Dedifferentiated amniotic fluid mesenchymal stem cell (primary cell): ENCODE results near the gene UBE2L3.
A peak's percentile ranks its signal among the peaks of the same experiment; 100 is the strongest.
"Not testable (repeated sequence)": the region's sequence is repeated elsewhere in the genome, so short reads cannot be mapped to it uniquely, and the experiment has no call there.

Experiments
- DNase-seq: peaks from one replicate; pipeline ENCODE4 v3.0.0-alpha.2; 2016; ENCODE audit errors: extremely low spot score

Gene UBE2L3

DNA sequence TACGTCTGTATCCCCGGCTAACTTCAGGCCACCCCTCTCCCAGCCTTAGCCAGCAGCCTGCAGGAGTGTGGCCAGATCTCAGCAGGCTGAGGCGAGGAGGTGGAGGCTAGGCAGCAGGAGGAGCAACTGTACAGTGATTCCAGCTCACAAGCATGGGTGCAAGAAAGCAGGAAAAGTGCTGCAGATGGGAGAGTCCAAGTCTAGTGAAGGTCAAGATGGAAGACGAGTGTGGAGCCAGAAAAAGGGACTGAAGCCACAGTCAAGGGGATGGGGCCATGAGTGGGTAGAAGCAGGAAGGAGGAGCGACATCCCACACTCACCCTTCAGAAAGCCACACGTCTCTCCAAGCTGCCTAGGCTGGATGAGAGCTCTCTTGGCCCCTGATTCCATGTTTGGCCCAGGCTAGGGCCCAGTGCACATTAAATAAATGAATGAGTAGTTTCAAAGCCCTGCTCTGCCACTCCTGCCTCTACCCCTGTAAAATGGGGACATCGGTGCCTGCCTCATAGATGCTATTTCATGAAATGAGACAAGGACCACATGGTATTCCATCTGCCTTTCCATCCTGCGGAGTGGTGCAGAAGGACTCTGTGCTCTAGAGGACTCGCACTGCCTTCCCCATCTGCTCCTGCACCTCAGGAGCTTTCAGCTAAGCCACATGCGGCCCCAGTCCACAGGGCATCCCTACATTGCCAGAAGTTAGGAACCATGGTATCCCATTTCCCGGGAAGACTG lies 59.4 kb downstream of the UBE2L3 start:
- DNase-seq: no peak

DNA sequence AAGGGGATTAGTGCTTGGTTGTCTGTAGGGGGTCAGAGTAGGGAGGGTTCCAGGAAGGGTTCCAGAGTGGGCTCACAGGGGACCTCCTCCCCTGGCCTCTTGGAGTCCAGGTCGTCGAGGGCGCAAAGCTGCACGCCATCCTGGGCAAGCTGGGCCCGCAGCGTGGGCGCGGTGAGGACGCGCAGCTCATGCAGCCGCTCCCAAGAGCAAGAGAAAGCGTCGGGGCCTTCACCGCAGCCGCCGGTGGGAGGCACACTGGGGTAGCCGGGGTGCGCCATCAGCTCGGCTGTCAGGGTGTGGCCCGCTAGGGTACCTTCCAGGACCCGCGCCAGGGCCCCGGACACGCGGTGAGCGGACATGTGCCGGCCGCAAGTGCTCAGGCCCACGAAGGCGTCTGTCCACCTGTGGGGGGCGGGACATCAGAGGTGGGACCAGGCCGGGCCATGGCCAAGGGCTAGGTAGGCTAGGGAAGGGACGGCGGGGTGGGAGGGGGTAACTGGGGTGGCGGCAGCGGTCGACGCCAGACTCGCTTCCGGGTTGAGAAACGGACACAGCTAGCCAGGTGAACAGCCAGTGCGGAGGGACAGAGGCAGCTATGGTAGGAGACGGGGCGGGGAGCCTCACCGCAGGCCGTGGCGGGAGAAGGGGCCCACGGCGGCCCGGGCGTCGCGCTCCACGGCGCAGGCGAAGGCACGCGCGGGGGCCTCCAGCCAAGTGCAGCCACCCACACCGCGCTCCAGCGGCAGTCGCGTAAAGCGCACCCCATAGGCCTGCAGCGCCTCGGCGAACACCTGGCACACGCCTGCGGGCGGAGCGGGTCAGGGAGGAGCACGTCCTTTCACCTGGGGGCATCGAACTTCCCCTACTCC lies 61.1 kb downstream of the UBE2L3 start:
- DNase-seq: no peak

DNA sequence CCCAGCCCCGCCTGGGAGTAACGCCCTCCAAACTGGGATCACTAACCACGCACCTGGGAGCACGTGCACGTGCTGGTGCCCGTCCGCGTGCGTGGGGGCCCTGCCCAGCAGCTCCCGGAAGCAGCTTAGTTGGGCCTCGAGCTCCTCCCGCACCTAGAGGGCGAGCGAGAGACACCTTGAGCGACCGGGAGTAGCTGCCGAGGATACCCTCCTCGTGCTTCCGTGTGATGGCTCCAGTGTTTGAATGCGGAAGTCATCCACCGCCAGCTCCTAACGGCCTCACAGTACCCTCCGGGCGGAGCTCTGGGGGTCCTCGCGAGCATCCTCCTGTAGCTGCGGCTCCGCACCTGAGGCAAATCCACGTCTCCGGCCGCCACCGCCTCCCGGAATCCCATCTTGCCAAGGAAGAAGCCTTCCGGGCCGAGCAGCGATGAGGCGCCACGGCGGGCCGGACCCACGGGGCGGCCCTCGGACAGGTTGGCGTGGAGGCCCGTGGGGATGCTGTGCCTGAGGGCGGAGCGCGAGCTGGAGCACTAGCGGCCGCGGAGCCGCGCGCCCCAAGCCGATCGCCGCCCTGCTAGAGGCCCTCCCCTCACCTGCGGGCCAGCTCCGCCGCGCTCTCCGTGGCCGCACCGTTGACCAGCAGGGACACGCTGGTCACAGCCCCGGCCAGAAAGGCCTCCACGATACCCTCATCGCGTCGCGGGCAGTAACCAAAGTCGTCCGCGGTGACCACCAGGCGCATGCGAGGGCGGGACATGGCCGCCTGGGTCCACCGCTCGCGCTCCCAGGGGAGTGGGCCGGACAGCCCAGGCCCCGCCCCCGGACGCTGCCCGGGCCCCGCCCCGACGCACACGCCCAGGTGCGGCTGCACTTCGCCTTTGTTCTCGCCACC lies 62.0 kb downstream of the UBE2L3 start, which contains the start of gene YDJC:
Gene YDJC (minus strand): TSS at position 768 of the 895 bp plus-strand sequence. CDS start 8 bp downstream, at position 760.
- DNase-seq: peak; percentile 86

DNA sequence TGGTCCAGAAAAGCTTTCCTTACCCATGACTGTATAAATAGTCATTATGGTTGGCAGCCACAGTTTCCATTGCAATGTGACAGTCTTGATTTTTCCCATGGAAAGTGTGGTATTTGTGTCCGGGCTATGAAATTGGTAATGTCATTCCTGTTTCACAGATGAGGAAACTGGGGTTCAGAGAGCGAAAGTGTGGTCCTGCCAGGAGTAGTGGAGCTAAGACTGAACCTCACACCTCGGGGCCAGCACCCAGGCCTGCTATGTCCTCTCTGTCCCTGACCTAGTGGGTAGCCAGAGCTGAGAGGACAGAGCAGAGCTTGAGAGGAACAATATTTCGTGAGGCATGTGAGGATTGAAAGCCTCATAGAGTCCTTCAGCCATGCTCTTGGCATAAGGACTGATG lies 63.5 kb downstream of the UBE2L3 start:
- DNase-seq: no peak

DNA sequence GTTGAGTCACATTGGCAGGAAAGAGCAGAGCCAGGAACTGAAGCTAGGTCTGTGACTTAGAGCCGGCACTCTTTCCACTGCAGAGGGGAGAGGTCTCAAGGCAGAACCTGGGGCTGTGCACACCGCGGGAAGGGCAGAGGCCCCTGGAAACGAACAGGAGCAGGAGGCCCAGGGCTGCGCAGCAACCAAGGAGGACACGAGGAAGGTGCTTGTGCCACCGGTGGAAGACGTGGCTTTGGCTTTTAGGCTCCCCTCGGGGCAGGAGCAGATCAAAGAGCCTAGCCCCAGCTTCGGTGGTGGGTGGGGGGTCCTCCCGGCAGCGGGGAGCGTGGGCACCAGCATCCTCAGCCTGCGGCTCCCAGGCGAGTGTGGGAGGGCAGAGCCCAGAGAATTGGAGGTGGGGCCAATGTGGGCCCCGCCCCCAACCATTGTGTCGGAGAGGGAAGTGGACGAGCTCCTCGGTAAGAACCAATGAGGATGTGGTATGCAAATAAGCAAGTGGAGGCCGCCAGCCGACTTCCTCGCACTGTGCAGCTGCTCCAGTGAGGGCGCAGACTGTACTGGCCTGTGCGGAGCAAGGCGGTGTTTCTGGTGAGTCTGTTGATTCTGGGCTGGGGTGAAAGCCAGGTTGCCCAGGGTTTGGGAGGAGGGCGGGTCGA lies 64.9 kb downstream of the UBE2L3 start, which contains the start of gene CCDC116:
Gene CCDC116 (plus strand): TSS at position 524 of the 659 bp plus-strand sequence. CDS start 422 bp downstream, outside the sequence.
- no peak for DNase-seq

DNA sequence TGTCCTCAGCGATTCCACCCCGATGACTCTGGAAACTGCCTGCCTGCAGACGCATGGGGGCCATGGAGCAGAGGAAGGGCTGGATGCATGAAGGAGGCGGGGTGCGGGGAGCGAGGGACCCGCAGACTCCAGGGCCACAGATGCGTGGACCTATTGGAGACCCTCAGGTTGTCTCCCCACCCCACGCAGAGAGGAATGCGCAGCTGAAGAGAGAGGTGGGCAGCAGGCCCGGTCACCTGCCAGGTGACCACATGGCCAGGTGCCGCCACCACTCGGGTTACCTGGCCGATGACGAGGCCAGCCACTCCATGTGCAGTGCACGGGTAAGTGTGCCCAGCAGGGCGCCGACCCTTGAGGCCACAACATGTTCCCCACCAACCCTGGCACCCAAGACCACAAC lies 65.4 kb downstream of the UBE2L3 start:
- no peak for DNase-seq

DNA sequence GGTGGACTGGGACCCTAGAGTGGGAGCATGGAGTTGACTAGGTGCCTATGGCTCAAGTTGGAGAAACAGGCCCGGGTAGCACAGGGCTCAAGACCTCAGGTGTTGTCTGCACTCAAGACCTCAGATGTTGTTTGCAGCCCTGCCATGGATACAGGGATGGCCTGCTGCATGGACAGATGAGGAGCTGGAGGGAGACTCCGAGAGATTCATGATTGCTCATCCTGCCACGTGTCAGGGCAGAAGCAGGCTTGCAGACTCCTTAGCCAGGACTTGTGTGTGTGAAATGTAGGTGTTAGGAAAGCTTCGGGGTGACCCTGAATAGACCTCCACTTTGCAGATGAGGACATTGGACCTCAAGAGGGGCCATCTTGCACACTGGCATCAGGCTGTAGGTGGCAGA lies 66.0 kb downstream of the UBE2L3 start:
- DNase-seq: no peak

DNA sequence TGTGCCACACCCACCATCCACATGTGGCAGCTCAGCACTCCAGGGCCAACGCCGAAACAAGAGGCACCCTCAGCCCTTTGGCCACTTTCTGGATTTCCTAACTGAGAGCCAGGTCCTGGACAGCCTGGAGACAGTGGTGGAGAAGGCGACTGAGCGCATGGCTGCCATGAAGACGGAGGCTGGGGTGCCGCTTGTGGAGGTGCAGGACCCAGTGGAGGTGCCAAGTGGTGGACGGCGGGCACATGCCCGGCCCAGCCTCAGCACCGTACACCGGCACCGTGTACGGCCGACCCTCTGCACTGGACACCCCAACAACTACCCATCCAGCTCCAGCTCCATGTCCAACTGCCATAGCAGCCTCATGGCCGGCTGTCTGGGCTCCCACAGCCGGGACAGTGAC lies 66.6 kb downstream of the UBE2L3 start:
- DNase-seq: no peak

DNA sequence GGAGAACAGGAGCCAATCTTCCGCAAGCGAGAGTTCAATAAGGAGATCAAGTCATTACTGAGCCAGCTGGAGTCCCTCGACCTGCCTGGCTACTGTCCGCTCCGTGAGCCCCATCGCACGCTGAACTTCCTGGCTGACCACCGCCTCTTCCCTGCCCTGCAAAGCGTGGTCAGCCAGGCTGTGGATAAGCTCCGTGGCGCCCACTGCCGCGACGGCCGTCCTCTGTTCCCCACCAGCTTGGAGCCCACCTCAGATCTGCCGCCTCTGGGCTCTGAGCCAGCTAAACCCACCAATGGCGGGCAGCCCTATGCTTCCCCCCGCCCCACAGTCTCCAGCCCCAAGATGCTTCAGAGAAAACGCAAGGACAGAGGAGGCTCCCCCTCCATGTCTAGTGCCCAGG lies 67.3 kb downstream of the UBE2L3 start:
- DNase-seq: no peak

DNA sequence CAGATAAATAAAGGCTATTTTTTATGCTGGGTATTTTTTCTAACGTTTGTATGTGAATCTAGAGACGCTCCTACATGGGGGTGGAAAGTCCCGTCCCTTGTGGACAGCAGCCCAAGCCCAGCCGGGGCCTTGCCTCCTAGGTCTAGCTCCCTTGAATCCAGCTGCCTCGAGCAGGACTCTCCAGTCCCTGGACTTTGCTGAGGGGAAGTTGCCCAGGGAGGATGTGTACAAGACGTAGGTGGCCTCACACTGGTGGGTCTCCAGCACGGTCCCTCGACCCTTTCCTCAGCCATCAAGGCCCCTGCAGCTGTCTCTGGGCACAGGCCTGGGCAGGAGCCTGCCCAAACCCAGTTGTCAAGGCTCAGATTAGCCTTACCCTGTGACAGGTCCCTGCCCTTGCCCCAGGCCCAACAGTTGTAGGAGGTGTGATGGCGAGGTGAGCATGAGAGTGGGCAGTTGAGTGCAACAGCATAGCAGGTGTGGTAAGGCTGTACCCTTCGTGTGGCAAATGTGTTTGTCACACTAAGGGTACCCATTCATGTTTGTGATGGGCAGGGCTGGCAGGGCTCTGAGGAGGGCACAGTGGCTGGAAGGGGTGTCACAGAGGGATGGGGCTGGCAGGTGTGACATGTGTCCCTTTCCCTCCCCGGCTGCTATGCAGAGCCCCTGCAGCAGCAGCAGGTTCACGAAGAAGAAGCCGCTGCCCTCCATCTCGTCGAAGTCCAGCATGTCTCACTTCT lies 68.4 kb downstream of the UBE2L3 start:
- no peak for DNase-seq

DNA sequence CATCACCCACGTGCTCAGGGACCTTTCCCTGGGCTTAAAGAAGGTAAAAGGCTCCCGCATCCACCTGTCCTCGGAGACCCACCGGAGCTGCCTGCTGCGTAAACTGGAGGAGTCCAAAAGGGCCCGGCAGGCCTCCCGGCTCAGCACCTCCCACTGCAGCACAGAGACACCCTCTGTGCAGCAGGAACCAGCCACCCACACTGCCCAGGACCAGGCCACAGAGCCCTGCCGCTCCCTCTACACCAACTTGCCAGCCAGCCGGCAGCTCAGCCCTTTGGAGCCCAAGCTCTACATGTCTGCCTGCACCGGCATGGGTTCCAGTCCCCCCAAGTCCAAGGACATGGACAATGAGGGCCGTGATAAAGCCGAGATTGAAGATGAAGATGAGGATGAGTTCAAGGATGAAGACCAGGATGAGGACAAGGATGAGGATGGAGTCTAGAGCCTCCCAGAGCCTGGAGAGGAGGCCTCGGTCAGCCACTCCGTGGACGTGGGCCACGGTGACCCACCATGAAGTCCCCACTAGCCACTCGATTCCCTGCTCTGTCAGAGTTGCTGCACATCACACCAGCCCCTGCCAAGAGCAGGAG lies 69.2 kb downstream of the UBE2L3 start:
- DNase-seq: no peak

DNA sequence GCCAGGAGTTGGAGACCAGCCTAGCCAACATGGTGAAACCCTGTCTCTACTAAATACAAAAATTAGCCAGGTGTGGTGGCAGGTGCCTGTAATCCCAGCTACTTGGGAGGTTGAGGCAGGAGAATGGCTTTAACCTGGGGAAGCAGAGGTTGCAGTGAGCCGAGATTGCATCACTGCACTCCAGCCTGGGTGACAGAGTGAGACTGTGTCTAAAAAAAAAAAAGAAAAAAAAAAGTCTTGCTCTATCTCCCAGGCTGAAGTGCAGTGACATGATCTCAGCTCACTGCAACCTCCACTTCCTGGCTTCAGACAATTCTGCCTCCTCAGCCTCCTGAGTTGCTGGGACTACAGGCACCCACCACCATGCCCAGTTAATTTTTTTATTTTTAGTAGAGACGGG lies 69.9 kb downstream of the UBE2L3 start:
- not testable (repeated sequence) for DNase-seq

DNA sequence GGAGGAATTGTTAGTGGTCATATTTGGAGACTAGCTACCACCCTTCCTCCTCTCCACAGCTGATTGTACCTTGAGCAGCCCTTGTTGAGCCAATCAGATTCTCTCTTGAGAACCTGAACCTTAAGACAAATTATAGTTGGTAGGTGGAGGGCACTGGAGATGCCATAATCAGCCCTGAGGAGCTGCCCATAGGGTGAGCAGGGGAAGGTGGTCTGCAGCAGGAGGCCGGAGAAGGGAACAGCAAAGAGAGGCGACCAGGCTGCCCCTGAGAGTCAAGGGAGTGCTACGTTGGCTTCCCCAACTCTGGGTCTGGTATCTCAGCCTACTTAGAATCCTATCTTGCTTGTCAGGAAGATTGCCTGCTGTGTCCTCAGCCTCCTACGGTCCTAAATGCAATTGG lies 71.8 kb downstream of the UBE2L3 start:
- no peak for DNase-seq

DNA sequence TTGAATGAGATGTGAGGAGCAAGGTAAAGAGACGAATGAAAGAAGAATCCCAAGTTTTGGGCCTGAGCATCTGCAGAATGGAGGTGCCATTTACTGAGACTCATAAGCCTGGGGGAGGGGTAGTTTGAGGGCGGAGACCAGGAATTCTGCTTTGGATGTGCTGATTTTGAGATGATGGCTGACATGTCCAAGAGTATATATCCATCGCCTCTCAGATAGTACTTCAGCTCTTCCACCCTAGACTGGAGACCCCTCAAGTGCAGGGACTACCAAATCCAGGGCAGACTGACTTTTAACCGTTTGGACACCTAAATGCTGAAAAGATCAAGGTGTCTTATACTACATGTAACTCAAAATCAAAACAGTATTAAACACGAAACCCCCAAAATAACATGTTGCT lies 73.3 kb downstream of the UBE2L3 start:
- no peak for DNase-seq

DNA sequence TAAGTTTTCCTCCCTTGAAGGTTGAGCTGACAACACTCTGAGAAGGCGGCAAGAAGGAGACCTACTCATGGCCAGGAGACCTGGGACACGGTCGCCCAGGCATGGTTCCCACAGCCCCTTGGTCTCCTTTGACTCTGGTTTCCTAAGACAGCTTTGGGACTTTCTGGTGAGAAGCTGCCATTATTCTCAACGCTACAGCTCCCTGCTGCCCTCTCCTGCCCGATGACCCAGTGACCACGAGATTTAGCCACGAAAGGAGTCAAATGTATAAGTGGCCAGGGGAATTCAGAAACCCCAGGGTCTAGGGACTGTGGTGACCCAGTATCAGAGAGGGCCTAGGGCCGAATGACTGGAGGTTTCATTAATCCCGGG lies 73.9 kb downstream of the UBE2L3 start:
- no peak for DNase-seq

DNA sequence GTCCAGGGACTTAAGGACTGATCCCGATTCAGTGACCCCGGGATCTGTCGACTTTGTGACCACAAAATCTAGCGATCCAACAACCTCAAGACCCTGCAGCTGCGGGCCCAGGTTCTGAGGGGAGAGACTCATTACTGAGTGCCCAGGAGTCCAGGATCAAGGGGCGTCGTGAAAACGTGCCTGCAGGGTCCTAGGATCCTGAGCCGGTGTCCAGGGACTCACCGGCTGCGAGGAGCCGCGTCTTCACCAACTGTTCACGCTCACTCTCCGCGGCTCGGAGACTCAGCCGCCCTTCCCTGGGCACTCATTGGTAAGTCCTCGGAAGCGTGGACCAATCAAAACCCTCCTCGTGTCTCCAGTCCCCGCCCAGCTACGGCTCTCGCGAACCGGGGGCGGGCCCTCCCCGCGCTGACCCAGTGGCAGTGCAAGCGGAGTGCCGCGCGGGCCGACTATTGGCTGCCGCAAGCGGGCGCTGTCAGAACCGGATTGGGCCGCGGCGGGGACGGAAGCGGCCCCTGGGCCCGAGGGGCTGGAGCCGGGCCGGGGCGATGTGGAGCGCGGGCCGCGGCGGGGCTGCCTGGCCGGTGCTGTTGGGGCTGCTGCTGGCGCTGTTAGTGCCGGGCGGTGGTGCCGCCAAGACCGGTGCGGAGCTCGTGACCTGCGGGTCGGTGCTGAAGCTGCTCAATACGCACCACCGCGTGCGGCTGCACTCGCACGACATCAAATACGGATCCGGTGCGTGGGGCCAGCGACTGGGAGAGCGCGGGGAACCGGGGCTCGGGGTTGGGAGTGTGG lies 74.5 kb downstream of the UBE2L3 start, which contains the start of gene SDF2L1:
Gene SDF2L1 (plus strand): TSS at position 514 of the 795 bp plus-strand sequence. CDS start 35 bp downstream, at position 549.
- DNase-seq: peak; percentile 98

DNA sequence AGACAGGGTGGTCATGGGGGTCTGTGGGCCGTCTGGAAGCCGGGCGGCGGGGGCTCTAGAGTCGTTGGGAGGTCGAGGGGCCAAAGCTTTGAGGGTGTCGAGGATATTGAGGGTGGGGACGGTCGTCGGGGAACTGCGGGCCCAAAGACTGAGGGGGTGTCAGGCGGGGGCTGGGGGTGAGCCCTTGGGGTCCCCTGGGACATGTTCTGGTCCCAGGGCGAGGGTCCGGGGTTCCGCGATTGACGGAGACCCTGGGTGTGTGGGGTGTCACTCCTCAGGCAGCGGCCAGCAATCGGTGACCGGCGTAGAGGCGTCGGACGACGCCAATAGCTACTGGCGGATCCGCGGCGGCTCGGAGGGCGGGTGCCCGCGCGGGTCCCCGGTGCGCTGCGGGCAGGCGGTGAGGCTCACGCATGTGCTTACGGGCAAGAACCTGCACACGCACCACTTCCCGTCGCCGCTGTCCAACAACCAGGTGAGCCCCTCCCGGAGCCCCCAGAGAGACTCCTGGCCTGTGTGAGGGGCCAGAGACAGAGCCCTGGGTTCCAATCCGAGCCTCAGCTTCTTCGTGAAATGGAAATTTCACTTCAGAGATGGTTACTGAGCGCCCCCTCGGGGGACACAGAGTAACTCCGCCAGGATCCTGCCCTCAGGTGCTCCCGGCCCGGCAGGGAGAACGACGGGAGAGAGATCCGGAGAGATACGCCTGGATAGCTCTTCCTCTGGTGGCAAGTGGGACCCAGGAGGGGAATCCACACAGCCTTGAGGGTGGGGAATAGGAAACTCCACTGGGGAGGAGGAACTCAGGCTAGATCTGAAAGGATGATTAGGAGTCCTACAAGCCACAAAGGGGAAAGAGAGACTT lies 75.3 kb downstream of the UBE2L3 start:
- peak; percentile 25 for DNase-seq
